Measurements from ENCODE around the gene LAMC3. TPM values are rescaled to one million over a fixed set of nuclear protein-coding genes. Genes with fewer than 3 reads are reported as not detected.

Gene LAMC3
- total RNA-seq, 6 experiments from 2014 or later: 2.7 to 14.3 (median 3.7) TPM

- H3K27me3 ChIP-seq: peaks cover 0 to 4% of the 10 kb centered on the region in 2 donors
- H3K27ac ChIP-seq: no peak overlapping the region
- intact Hi-C loops (cut with DNase I): no loop called here
- peak overlapping the region in 1 of 3 donors; percentile 42 for H3K4me3 ChIP-seq
- H3K36me3 ChIP-seq: no peaks in the 10 kb centered on the region
- no peak for ATAC-seq
- DNase-seq: no peak
- WGBS (ENCODE audit: insufficient coverage, low coverage, low lambda C conversion rate, missing lambda C conversion rate): 19% methylated on average over 11 of the region's 16 CpGs
- peaks cover 0 to 7% (median 0%) of the 10 kb centered on the region in 4 donors for H3K4me1 ChIP-seq
- no peak for TF ChIP-seq POLR2A (IDR thresholded peaks at IDR 0.05)
- TF ChIP-seq CTCF (IDR thresholded peaks at IDR 0.05): no peak
- H3K9me3 ChIP-seq: no peaks in the 10 kb centered on the region
Measured at GRCh38 chr9:131095666-131096268, 86.8 kb downstream of the LAMC3 start.

GRCh38 chr9:131096269-131097125 lies 87.5 kb downstream of the LAMC3 start, which contains the start of gene AIF1L:
Gene AIF1L (plus strand): TSS chr9:131096531. CDS start chr9:131096630, 99 bp downstream.
- no peak within 1 kb of the TSS for H3K27ac ChIP-seq
- H3K9me3 ChIP-seq: no peaks in the 10 kb centered on the region
- peak; percentile 29 to 41 (median 34) for ATAC-seq
- DNase-seq: no peak
- TF ChIP-seq POLR2A (IDR thresholded peaks at IDR 0.05) (no peak), CTCF (IDR thresholded peaks at IDR 0.05) (no peak)
- peak within 1 kb of the TSS; percentile 14 to 42 (median 18) for H3K4me3 ChIP-seq
- peaks cover 0 to 4% of the 10 kb centered on the region in 2 donors for H3K27me3 ChIP-seq
- WGBS (ENCODE audit: insufficient coverage, low coverage, low lambda C conversion rate, missing lambda C conversion rate): 1% methylated on average over 13 of the region's 99 CpGs
- peaks cover 0 to 7% (median 0%) of the 10 kb centered on the region in 4 donors for H3K4me1 ChIP-seq
- no peaks in the 10 kb centered on the region for H3K36me3 ChIP-seq
- intact Hi-C loops (cut with DNase I): no loop called here

- intact Hi-C loops (cut with DNase I): no loop called here
- Histone ChIP-seq H3K9me3 (no peaks in the 10 kb centered on the region), H3K4me3 (no peak overlapping the region), H3K27ac (no peak overlapping the region), H3K27me3 (peaks cover 0 to 4% of the 10 kb centered on the region in 2 donors), H3K4me1 (peaks cover 0 to 7% (median 0%) of the 10 kb centered on the region in 4 donors), H3K36me3 (no peaks in the 10 kb centered on the region)
- TF ChIP-seq POLR2A (IDR thresholded peaks at IDR 0.05) (no peak), CTCF (IDR thresholded peaks at IDR 0.05) (no peak)
- ATAC-seq (peak in 1 of 4 donors; percentile 9), DNase-seq (no peak)
- WGBS (ENCODE audit: insufficient coverage, low coverage, low lambda C conversion rate, missing lambda C conversion rate): 28% methylated on average over 16 of the region's 19 CpGs
Measured at GRCh38 chr9:131097126-131097947, 88.4 kb downstream of the LAMC3 start.

- Histone ChIP-seq H3K27ac (no peak overlapping the region), H3K4me1 (peaks cover 0 to 7% (median 0%) of the 10 kb centered on the region in 4 donors), H3K36me3 (no peaks in the 10 kb centered on the region), H3K4me3 (no peak overlapping the region), H3K9me3 (no peaks in the 10 kb centered on the region), H3K27me3 (peaks cover 0 to 4% of the 10 kb centered on the region in 2 donors)
- DNase-seq: no peak
- intact Hi-C loops (cut with DNase I): no loop called here
- TF ChIP-seq POLR2A (IDR thresholded peaks at IDR 0.05) (no peak), CTCF (IDR thresholded peaks at IDR 0.05) (no peak)
- no peak for ATAC-seq
- 100% methylated on average over 1 of the region's 8 CpGs for WGBS (ENCODE audit: insufficient coverage, low coverage, low lambda C conversion rate, missing lambda C conversion rate)
Measured at GRCh38 chr9:131097948-131098278, 88.9 kb downstream of the LAMC3 start.

Measured in right lobe of liver (tissue), 6 donors.